ENCODE measurements around the gene SPTA1.
"Not testable (repeated sequence)": the region's sequence is repeated elsewhere in the genome, so short reads cannot be mapped to it uniquely, and the experiment has no call there.

SPTA1 gene

GRCh38 chr1:158686111-158687009 lies at the start of gene SPTA1:
Gene SPTA1, minus strand, starts transcription at chr1:158686715. Its CDS starts 198 bp downstream, at chr1:158686517.
- no peak for DNase-seq

- no peak for DNase-seq
Observed at GRCh38 chr1:158735848-158736247, 49.3 kb upstream of the SPTA1 start.

- no peak for DNase-seq
Observed at GRCh38 chr1:158732524-158732923, 46.0 kb upstream of the SPTA1 start.

DNA sequence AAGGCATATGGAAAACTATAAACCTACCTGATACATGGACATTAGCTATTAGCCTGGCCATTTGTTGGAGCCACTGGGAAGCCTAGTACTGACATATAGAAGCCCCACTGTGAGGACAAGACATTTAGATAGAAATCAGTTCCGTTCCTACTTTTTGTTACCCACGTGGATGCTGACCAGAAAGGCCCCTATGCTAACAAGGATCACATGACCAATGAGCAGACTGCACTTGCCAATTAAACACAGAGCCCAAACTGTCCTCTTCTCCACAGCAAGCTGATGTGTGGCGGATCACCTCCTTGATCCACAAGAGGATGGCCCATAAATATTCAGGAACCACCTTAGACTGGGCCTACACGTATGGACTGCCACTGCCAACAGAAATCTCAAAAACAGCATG lies 45.2 kb upstream of the SPTA1 start:
- DNase-seq: no peak

DNA sequence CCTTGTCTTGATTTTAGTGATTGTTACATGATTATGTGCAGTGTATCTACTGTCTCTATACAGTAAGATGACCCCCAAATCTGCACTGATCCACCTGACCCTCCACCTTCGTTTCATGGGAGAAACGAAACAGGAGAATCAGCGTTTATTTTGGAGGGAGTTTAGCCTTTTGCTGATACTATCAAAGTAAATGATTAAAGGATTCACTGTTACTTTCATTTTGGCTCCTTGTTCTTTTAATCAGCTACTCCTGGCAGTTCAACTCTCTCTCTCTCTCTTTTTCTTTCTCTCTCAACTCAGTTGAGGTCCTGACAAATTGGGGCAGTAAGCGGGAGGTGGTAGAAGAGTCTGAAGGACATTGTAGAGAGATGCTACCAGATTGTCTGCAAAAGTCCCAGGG lies 43.9 kb upstream of the SPTA1 start:
- DNase-seq: no peak

DNA sequence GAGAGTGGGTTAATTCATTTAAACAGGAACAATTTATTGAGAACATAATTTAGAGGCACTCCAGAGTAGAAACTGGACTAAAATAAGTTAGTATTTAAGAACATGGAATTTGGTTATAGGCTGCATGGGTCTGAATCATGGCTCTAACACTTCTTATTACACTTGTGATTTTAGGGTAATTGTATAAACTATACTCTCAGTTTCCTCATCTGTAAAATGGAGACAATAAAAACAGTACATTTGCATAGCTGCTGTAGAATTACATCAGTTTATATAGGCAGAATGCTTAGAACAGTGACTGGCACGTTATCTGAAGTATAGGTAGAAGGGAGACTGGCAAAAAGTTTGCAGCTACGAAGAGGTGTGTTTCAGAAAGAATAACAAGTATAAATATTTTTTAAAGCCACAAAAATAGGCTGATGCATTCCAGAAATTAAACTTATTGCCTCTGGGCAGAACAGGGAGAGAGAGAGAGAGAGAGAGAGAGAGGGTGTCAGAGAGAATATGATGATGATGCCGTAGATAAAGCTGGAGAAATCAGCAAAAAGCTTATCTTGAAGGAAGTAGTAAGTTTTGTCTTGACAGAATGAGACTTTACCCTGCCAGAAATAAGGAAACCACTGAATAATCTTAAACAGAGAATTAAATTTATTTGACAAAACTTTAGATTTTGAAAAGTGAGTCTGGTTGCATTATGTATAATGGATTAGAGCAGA lies 42.2 kb upstream of the SPTA1 start:
- DNase-seq: no peak

- no peak for DNase-seq
Observed at GRCh38 chr1:158724442-158724841, 37.9 kb upstream of the SPTA1 start.

- no peak for DNase-seq
Observed at GRCh38 chr1:158720620-158721019, 34.1 kb upstream of the SPTA1 start, which contains the start of gene OR6K3. Gene OR6K3, minus strand, starts transcription at chr1:158720720. Its CDS starts 2,605 bp downstream, at chr1:158718115.

GRCh38 chr1:158719664-158720063 lies 33.1 kb upstream of the SPTA1 start:
- DNase-seq: no peak

DNA sequence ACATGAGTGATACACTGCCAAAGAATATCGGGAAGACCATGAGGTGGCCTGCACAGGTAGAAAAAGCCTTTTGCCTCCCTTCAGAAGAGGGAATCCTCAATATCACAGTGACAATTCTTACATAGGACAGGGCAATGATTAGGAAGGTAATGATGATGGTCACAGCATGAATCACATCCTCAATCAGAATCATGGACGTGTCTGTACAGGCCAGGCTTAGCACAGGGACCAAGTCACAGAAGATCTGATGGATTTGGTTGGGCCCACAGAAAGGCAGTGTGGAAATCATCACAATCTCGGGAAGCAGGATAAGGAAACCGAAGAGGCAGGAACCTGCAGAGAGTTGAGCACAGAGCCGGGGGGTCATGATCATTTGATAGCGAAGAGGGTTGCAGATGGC lies 30.8 kb upstream of the SPTA1 start:
- DNase-seq: no peak

- DNase-seq: no peak
Observed at GRCh38 chr1:158716335-158716734, 29.8 kb upstream of the SPTA1 start.

DNA sequence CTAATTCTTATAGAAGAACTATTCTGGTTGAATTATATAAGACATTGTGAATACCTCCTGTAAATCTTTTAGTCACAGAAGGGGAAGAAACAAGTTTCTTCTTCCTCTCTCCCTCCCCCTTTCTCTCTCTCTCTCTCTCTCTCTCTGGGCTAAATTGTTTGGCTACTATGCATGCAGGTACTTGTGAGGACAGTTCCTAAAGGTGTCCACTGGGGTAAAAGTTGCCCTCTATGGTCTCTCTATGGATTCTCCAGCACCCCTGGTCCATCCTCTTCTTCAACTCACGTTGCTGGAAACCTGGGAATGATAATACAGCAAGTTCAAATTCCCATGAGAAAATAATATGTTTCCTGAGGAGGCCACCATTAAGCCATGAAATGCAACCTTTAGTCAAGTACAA lies 28.2 kb upstream of the SPTA1 start:
- DNase-seq: no peak

DNA sequence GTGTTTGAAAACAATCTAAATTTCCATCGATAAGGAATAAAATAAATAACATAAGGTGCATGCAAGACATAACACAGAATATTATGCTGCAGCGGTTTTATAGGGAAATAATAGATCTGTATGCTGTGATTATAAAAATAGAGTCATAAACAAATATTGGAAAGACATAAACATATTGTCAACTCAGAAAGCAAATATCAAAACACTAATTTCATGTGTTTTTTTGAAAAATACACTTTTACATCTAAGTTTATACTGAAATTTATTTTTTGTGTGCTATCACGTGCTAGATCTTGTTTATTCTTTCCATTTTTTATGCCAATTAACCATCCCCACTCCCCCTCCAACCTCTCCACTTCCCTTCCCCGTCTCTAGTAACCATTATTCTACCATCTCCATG lies 24.6 kb upstream of the SPTA1 start:
- no peak for DNase-seq

GRCh38 chr1:158706096-158706495 lies 19.6 kb upstream of the SPTA1 start:
- no peak for DNase-seq

DNA sequence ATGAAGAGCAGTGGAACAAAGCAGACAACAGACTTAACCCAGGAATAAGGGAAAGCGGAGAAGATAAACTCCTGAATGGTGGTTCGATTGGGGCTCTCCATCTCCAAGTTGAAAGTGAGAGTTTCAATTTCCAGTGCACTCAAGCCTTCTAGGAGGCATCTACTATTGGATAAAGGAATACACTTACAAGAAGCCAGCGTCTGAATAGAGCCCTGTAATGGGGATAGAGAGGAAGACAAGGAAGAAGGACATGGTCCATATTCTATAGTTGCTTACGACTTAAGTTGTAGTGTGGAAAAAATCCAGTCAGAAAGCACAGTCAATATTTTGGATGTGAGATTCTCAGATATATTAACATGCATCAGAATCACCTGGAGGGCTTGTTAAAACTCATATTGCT lies 14.0 kb upstream of the SPTA1 start, which contains the start of gene OR6K2:
TSS of gene OR6K2 (minus strand) at position 101 of the 400 bp plus-strand sequence. CDS start at position 101, 0 bp downstream.
- no peak for DNase-seq

- DNase-seq: no peak
Observed at GRCh38 chr1:158694596-158694995, 8.1 kb upstream of the SPTA1 start.

DNA sequence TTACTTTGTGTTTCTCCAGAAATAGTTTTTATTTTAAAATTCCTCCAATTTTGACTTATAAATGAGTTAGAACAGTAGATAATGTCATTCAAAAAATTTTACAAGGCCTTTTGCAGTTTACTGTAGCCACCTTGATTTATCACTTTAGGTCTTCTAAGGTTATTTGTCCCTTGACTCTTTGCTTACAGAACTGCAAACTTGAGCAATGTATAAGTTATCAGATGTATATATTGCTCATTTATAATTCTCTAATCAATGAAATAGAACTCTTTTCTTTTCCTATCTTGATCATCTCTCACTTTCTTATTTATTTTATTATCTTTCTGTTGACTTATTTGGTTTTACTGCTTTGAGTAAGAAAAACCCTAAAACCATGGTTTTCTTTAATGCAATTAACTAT lies 5.8 kb upstream of the SPTA1 start:
- DNase-seq: no peak

DNA sequence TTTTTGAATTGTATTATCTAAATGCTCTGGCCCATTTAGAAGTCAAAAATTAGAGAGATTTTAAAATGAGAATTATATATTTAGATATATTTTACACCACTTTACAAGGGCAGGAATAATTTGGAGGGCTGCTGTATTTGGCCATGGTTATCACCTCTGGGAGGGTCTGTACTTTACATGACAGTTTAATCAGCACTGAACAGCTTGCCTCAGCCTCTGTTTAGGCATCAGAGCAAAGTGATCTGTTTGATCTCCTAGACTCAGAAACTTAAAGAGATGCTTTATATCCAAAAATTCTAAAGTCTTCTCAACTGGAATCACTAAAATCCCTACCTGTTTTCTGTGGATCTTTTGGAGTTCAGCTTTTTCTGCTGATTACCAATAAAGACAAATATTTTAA lies 5.4 kb upstream of the SPTA1 start:
- DNase-seq: no peak

DNA sequence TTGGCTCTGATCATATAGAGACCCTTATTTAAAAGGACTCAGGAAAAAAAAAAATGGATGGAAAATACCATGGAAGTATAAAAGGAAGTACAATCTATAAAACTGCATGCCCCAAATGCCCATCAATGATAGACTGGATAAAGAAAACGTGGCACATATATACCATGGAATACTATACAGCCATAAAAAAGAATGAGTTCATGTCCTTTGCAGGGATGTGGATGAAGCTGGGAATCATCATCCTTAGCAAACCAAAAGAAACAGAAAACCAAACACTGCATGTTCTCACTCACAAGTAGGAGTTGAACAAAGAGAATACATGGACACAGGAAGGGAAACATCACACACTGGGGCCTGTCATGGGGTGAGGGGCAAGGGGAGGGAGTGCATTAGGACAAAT lies 4.6 kb upstream of the SPTA1 start:
- not testable (repeated sequence) for DNase-seq

DNA sequence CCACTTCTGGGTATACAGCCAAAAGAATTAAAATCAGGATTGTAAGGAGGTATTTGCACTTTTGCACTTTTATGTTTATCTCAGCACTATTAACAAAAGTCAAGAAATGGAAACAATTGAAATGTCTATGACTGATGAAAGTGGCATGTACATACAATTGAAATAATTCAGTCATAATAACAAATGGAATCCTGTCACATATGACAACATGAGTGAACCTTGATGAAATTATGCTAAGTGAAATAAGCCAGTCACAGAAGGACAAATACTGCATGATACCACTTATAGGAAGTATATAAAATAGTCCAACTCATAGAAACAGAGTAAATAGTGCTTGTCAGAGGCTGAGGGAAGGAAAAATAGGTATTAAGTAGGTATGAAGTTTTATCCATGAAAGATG lies 3.4 kb upstream of the SPTA1 start:
- DNase-seq: no peak

- no peak for DNase-seq
Observed at GRCh38 chr1:158689110-158689509, 2.6 kb upstream of the SPTA1 start.

GRCh38 chr1:158688343-158688742 lies 1.8 kb upstream of the SPTA1 start:
- DNase-seq: not testable (repeated sequence)

DNA sequence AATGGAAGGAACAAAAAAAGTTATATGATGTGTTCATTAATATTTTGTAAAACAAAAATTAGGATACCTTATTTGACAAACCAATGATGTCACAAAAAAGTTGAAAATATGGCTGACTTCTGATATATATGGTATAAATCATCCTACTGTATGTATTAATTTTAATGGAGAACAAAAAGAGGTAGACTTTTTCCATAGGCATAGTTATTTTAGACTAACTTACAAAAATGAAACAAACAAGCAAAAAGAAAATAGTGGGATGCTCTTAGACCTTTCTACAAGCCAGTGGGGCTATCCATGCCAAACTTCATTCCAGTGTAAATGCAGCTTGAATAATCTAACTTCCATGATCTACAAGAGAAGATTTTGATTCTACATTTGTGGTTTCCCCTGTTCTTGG lies 522 bp upstream of the SPTA1 start:
- DNase-seq: no peak

DNA sequence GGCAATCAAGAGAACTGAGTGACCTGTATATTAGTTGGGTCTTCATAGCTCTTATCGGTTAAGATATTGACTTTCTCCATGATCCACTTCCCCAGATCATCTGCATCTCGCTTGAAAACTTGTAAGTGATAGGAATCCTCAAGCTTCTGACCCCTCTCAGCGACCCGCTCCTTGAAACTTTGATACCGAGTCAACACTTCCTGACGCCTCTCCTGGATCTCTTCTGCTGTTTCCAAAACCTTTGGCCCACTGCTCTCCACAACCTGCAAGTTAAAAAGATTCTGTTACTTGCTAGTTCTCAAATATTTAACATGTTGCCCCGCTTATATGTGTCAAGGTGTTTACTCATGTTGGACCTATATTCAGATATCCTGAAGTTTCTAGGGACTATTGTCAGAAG lies 1.4 kb downstream of the SPTA1 start:
- no peak for DNase-seq

Measured in femur (tissue), 1 donor.